ENCODE data around the gene UCK1.

UCK1 gene

GRCh38 chr9:131487621-131488031, 43.4 kb downstream of the UCK1 start:
- no peak for FAIRE-seq
- no peak for TF ChIP-seq POU2F2 (IDR thresholded peaks at IDR 0.05; ENCODE audit: low read depth, low read length)
- DNase-seq (ENCODE audit: insufficient read length, low spot score): no peak

GRCh38 chr9:131487001-131487400, 44.1 kb downstream of the UCK1 start:
- no peak for FAIRE-seq
- TF ChIP-seq POLR2A (IDR thresholded peaks at IDR 0.05; ENCODE audit: low read depth, low read length): no peak
- no peak for TF ChIP-seq PAX5 (IDR thresholded peaks at IDR 0.05; ENCODE audit: insufficient read depth, low read length, severe bottlenecking)
- TF ChIP-seq POLR2AphosphoS5 (IDR thresholded peaks at IDR 0.05; ENCODE audit: low read depth, low read length): no peak
- TF ChIP-seq SPI1 (IDR thresholded peaks at IDR 0.05; ENCODE audit: low read depth, low read length): no peak
- TF ChIP-seq TAF1 (IDR thresholded peaks at IDR 0.05; ENCODE audit: low read depth, low read length): no peak
- TF ChIP-seq POU2F2 (IDR thresholded peaks at IDR 0.05; ENCODE audit: low read depth, low read length): no peak
- DNase-seq (ENCODE audit: insufficient read length, low spot score): no peak

- FAIRE-seq (no peak), DNase-seq (ENCODE audit: insufficient read length, low spot score) (no peak)
- TF ChIP-seq PAX5 (IDR thresholded peaks at IDR 0.05; ENCODE audit: insufficient read depth, low read length, severe bottlenecking) (no peak), SPI1 (IDR thresholded peaks at IDR 0.05; ENCODE audit: low read depth, low read length) (no peak), POLR2AphosphoS5 (IDR thresholded peaks at IDR 0.05; ENCODE audit: low read depth, low read length) (no peak), TAF1 (IDR thresholded peaks at IDR 0.05; ENCODE audit: low read depth, low read length) (no peak), POLR2A (IDR thresholded peaks at IDR 0.05; ENCODE audit: low read depth, low read length) (no peak), POU2F2 (IDR thresholded peaks at IDR 0.05; ENCODE audit: low read depth, low read length) (no peak)
These were observed 45.2 kb downstream of the UCK1 start for GRCh38 chr9:131485728-131486422.

GRCh38 chr9:131485206-131485605, 45.9 kb downstream of the UCK1 start:
- no peak for FAIRE-seq

GRCh38 chr9:131484560-131485185, 46.4 kb downstream of the UCK1 start:
- FAIRE-seq (no peak), DNase-seq (ENCODE audit: insufficient read length, low spot score) (no peak)
- TF ChIP-seq PAX5 (IDR thresholded peaks at IDR 0.05; ENCODE audit: insufficient read depth, low read length, severe bottlenecking) (no peak), SPI1 (IDR thresholded peaks at IDR 0.05; ENCODE audit: low read depth, low read length) (no peak), POLR2A (IDR thresholded peaks at IDR 0.05; ENCODE audit: low read depth, low read length) (no peak; the same call in 1 of the 2 replicates), POU2F2 (IDR thresholded peaks at IDR 0.05; ENCODE audit: low read depth, low read length) (no peak), POLR2AphosphoS5 (IDR thresholded peaks at IDR 0.05; ENCODE audit: low read depth, low read length) (no peak), TAF1 (IDR thresholded peaks at IDR 0.05; ENCODE audit: low read depth, low read length) (no peak)

More at GRCh38 chr9:131485206-131485605, 45.9 kb downstream of the UCK1 start:
- TF ChIP-seq TAF1 (IDR thresholded peaks at IDR 0.05; ENCODE audit: low read depth, low read length) (no peak), POLR2AphosphoS5 (IDR thresholded peaks at IDR 0.05; ENCODE audit: low read depth, low read length) (no peak), PAX5 (IDR thresholded peaks at IDR 0.05; ENCODE audit: insufficient read depth, low read length, severe bottlenecking) (no peak), POLR2A (IDR thresholded peaks at IDR 0.05; ENCODE audit: low read depth, low read length) (no peak; the same call in 1 of the 2 replicates), POU2F2 (IDR thresholded peaks at IDR 0.05; ENCODE audit: low read depth, low read length) (no peak), SPI1 (IDR thresholded peaks at IDR 0.05; ENCODE audit: low read depth, low read length) (no peak)
- no peak for DNase-seq (ENCODE audit: insufficient read length, low spot score)

GRCh38 chr9:131484051-131484445, 47.0 kb downstream of the UCK1 start:
- TF ChIP-seq TAF1 (IDR thresholded peaks at IDR 0.05; ENCODE audit: low read depth, low read length) (no peak), PAX5 (IDR thresholded peaks at IDR 0.05; ENCODE audit: insufficient read depth, low read length, severe bottlenecking) (no peak)
- DNase-seq (ENCODE audit: insufficient read length, low spot score) (no peak), FAIRE-seq (no peak)

- TF ChIP-seq POU2F2 (IDR thresholded peaks at IDR 0.05; ENCODE audit: low read depth, low read length): no peak
- no peak for TF ChIP-seq POLR2AphosphoS5 (IDR thresholded peaks at IDR 0.05; ENCODE audit: low read depth, low read length)
- no peak for TF ChIP-seq POLR2A (IDR thresholded peaks at IDR 0.05; ENCODE audit: low read depth, low read length)
- TF ChIP-seq PAX5 (IDR thresholded peaks at IDR 0.05; ENCODE audit: insufficient read depth, low read length, severe bottlenecking): no peak
- DNase-seq (ENCODE audit: insufficient read length, low spot score) (no peak), FAIRE-seq (no peak)
These were observed 47.6 kb downstream of the UCK1 start for GRCh38 chr9:131483319-131484050.

GRCh38 chr9:131482343-131483006, 48.6 kb downstream of the UCK1 start:
- FAIRE-seq (no peak), DNase-seq (ENCODE audit: insufficient read length, low spot score) (no peak)
- TF ChIP-seq SPI1 (IDR thresholded peaks at IDR 0.05; ENCODE audit: low read depth, low read length) (no peak), TAF1 (IDR thresholded peaks at IDR 0.05; ENCODE audit: low read depth, low read length) (no peak), POLR2AphosphoS5 (IDR thresholded peaks at IDR 0.05; ENCODE audit: low read depth, low read length) (no peak)

- TF ChIP-seq POLR2AphosphoS5 (IDR thresholded peaks at IDR 0.05; ENCODE audit: low read depth, low read length) (no peak), TAF1 (IDR thresholded peaks at IDR 0.05; ENCODE audit: low read depth, low read length) (no peak), PAX5 (IDR thresholded peaks at IDR 0.05; ENCODE audit: insufficient read depth, low read length, severe bottlenecking) (no peak), SPI1 (IDR thresholded peaks at IDR 0.05; ENCODE audit: low read depth, low read length) (no peak)
- DNase-seq (ENCODE audit: insufficient read length, low spot score) (no peak), FAIRE-seq (no peak)
These were observed 49.4 kb downstream of the UCK1 start for GRCh38 chr9:131481441-131482342.

Data from GM12891 (cell line).